Astrocyte of the spinal cord (primary cell): ENCODE measurements around the gene CIITA.
"Not testable (repeated sequence)": the region's sequence is repeated elsewhere in the genome, so short reads cannot be mapped to it uniquely, and the experiment has no call there.

Experiments used
- DNase-seq: peaks from one replicate; pipeline ENCODE4 v3.0.0; 2011; ENCODE audit warnings: low read depth, low spot score
- H3K4me3 ChIP-seq: 2 replicates; pipeline ENCODE4 v1.5.1; 2011; ENCODE audit warnings: low read depth, mild to moderate bottlenecking, low read length, moderate library complexity
- CTCF ChIP-seq: IDR thresholded peaks from 2 replicates; pipeline ENCODE4 v1.5.1; 2012; ENCODE audit warnings: low read depth, mild to moderate bottlenecking, low read length, inconsistent platforms
- in situ Hi-C: cut with HindIII; loops from 2 replicates; pipeline ENCODE4 v1.10.0; 2017; ENCODE audit warnings: low sequenced_read_pairs

Gene CIITA

DNA sequence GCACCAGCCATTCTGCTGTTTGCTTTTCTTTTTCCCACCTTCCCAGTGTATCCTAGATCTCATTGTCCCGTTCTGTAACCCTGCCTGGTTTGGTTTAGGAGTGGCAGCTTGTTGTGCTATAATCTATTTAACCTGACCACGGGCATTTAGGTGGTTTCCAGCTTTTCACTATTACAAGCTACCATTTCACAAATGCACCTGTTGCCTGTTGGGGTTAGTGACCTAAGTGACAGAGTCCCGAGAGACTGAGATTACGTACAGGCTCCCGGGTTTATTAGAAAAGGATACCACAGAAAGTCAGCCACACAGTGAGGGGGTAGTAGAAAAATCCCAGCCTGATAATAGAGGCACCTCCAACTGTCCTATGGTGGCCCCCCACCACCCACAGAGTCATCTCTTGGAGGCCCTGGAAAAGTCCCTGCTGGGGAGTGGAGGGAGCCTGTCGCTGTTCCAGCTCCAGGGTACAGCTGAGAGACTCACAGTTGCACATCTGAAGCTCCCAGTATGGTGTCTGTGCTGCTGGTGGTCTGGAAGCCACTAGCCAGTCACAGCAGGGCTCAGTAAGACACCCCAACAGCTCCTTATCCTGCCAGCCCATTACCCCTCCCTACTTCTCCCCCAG is 88.5 kb downstream of the CIITA start:
- in situ Hi-C loops = no loop called here
- no peak for TF ChIP-seq CTCF
- no peak overlapping the region for H3K4me3 ChIP-seq
- DNase-seq = no peak

DNA sequence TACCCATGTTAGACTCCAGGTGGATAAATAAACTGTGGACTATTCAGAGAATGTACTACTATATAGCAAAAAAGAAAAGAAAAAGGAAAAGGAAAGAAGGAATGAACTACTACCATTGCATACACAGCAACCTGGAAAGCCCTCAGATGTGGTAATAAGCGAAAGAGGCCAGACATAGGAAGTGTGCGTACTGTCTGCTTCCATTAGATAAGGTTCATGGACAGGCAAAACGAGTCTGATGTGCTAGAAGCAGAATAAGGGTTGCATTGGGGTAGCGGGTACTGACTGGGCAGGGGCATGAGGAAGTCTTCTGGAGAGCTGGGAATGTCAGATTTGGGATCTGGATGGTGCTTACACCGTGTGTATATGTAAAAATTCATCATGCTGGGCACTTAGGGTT is 89.1 kb downstream of the CIITA start:
- DNase-seq = no peak
- in situ Hi-C loops = no loop called here
- H3K4me3 ChIP-seq = no peak overlapping the region
- TF ChIP-seq CTCF = no peak

DNA sequence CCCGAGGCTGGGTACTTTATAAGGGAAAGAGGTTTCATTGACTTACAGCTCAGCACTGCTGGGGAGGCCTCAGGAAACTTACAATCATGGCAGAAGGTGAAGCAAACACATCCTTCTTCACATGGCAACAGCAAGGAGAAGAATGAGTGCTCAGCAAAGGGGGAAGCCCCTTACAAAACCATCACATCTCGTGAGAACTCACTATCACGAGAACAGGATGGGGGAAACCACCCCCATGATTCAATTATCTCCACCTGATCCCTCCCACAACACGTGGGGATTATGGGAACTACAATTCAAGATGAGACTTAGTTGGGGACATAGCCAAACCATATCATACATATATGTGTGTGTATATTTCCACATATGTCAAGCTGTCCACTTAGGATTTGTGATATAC is 89.6 kb downstream of the CIITA start:
- H3K4me3 ChIP-seq, in situ Hi-C loops, DNase-seq: not testable (repeated sequence)

DNA sequence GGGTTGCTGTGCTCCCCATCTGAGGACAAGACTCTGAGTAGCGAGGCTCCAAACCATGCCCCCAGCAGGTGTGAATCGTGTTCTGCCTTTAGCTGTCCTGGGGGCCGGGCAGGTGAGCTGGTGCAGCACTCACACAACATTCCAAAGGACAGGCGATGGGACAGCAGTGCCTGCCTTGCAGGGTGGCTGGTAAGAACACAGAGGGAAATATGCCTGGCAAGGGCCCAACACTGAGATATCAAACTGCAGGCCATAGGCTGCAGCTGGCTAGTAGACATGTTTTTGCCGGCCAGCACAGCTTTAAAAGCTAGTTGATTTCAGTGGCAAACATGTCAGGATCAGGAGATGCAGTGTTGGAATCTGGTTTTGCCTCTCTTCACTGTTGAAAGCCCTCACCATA is 91.0 kb downstream of the CIITA start:
- in situ Hi-C loops = no loop called here
- no peak overlapping the region for H3K4me3 ChIP-seq
- no peak for DNase-seq
- TF ChIP-seq CTCF = no peak

- in situ Hi-C loops = no loop called here
- no peak for DNase-seq
- no peak overlapping the region for H3K4me3 ChIP-seq
- no peak for TF ChIP-seq CTCF
Observed at GRCh38 chr16:10968498-10968897, 91.5 kb downstream of the CIITA start.

DNA sequence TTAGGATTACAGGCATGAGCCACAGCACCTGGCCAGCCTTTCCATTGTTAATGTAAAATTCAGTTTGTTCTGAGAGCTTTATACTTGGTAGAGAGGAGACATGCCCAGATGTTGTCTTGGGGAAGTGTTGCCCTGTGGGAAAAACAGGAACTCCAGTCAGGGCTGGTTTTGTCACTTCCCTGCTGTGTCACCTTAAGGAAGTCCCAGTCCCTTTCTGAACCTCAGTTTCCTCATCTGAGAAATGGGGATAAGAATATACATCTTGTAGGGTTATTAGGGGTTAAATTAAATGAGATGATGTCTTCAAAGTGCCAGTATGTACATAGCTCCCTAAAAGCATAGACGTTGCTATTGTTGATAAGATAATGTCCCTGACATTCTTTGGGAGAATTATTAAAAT is 92.6 kb downstream of the CIITA start:
- DNase-seq = no peak
- in situ Hi-C loops = no loop called here
- H3K4me3 ChIP-seq = no peak overlapping the region
- TF ChIP-seq CTCF = no peak

- in situ Hi-C loops = no loop called here
- H3K4me3 ChIP-seq = no peak overlapping the region
- no peak for TF ChIP-seq CTCF
- DNase-seq = peak; percentile 70
Observed at GRCh38 chr16:10970065-10970464, 93.1 kb downstream of the CIITA start.
